ENCODE measurements around the gene NPTX2.

The NPTX2 gene

DNA sequence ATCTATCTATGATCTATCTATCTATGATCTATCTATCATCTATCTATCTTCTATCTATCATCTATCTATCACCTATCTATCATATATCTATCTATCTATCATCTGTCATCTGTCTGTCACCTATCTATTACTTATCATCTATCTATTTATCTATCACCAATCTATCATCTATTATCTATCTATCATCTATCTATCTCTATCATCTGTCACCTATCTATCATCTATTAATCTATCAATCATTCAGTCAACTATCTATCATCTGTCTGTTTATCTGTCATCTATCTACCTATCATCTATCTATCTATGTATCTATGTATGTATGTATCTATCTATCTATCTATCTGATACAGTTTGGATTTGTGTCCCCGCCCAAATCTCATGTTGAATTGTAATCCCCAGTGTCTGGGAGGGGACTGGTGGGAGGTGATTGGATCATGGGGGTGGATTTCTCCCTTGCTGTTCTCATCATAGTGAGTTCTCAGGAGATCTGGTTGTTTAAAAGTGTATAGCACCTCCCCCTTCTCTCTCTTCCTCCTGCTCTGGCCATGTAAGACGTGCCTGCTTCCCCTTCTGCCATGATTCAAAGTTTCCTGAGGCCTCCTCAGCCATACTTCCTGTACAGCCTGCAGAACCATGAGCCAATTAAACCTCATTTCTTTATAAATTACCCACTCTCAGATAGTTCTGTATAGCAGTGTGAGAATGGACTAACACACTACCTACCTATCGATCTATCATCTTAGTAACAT, 37.6 kb downstream of the NPTX2 start:
- TF ChIP-seq, protein P1, sequence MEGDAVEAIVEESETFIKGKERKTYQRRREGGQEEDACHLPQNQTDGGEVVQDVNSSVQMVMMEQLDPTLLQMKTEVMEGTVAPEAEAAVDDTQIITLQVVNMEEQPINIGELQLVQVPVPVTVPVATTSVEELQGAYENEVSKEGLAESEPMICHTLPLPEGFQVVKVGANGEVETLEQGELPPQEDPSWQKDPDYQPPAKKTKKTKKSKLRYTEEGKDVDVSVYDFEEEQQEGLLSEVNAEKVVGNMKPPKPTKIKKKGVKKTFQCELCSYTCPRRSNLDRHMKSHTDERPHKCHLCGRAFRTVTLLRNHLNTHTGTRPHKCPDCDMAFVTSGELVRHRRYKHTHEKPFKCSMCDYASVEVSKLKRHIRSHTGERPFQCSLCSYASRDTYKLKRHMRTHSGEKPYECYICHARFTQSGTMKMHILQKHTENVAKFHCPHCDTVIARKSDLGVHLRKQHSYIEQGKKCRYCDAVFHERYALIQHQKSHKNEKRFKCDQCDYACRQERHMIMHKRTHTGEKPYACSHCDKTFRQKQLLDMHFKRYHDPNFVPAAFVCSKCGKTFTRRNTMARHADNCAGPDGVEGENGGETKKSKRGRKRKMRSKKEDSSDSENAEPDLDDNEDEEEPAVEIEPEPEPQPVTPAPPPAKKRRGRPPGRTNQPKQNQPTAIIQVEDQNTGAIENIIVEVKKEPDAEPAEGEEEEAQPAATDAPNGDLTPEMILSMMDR (IDR thresholded peaks at IDR 0.05): no peak
- Histone ChIP-seq H3K27ac (no peak overlapping the region), H3K4me3 (no peak overlapping the region)
- DNase-seq (ENCODE audit: low spot score): no peak

DNA sequence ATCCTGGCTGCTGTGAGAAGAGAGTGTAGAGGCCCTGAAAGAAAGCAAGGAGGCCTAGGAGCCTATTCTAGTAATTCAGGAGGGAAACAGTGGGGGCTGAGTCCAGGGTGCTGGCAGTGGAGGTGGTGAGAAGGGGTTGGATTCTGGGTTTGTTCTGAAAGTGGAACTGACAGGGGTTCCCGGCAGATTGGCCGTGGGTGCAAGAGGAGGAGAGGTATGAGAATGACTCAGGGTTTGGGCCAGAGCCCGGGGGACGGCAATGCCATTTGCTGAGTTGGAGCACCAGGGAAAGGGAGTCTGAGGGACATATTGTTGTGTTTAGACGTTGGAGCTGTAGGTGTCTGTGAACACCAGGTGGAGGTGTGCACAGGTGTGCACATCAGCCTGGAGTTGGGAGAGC, 38.5 kb downstream of the NPTX2 start:
- TF ChIP-seq, protein P1 (IDR thresholded peaks at IDR 0.05): no peak
- no peak overlapping the region for H3K27ac ChIP-seq
- DNase-seq (ENCODE audit: low spot score): no peak
- no peak overlapping the region for H3K4me3 ChIP-seq

DNA sequence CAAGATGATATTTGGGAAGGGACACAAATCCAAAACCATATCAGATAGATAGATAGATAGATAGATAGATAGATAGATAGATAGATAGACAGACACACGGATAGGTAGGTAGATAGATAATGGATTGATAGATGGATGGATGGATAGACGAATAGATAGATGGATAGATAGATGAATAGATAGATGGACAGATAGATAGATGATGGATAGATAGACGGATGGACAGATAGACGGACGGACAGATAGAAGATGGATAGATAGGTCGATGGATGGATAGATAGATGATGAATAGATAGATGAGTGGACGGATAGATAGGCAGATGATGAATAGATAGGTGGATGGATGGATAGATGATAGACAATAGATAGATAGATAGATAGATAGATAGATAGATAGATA, 39.8 kb downstream of the NPTX2 start:
- Histone ChIP-seq H3K27ac (no peak overlapping the region), H3K4me3 (no peak overlapping the region)
- no peak for DNase-seq (ENCODE audit: low spot score)
- TF ChIP-seq, protein P1 (IDR thresholded peaks at IDR 0.05): no peak

DNA sequence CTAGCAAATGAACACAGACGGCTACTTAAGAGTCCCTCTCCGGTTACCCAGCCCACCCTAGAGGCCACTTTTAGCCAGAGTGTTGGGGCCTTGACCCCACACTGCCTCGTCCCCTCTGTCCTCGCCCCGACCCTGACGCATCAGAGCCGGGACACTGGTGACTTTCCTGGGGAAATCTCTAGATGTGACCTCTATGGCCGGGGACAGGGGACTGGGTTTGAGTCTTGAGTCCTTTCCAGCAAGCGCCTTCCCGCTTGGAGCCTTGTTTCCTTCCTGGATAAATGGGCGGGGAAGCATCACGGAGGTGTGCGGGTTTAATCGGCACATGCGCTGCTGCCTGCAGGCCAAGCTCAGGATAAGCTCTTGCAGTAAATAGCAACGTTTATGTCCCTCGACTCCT, 40.7 kb downstream of the NPTX2 start:
- Histone ChIP-seq H3K27ac (no peak overlapping the region), H3K4me3 (no peak overlapping the region)
- no peak for DNase-seq (ENCODE audit: low spot score)
- TF ChIP-seq, protein P1 (IDR thresholded peaks at IDR 0.05): no peak

DNA sequence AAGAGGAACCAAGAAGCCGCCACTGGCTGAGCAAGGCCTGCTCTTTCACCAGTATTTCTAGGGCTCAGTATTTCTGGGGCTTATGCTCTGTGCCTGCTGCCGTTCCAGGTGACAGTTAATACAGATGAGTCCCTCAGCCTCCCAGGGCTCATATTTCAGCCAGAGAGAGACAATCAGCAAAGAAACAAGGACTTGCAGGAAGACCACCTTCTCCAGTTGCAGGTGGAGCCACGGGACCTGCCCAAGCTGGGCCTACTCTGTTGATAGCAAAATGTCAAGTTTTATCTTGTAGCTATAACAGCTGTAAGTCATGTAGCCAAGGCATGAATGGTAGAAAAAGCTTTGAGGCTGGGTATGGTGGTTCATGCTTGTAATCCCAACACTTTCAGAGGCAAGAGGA, 42.7 kb downstream of the NPTX2 start:
- Histone ChIP-seq H3K4me3 (no peak overlapping the region), H3K27ac (no peak overlapping the region)
- TF ChIP-seq, protein P1 (IDR thresholded peaks at IDR 0.05): no peak
- DNase-seq (ENCODE audit: low spot score): no peak

DNA sequence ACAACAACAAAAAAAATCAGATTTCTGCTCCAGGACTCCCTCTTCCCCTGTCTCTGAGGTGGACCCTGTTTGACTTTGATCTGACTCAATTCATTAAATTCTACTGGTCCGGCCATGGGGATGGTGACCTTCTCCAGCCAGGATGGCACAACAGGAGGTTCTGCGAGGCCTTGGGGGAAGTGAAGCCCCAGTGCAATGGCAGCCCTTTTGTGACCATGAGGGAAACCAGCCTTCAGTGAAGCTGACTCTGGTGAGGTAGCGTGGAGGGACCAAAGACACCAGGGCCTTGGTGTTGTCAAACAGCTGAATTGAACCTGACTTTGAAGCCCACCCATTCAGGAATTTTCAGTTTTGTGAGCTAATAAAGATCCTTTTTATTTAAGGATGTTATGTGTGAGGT, 44.5 kb downstream of the NPTX2 start:
- no peak for DNase-seq (ENCODE audit: low spot score)
- TF ChIP-seq, protein P1 (IDR thresholded peaks at IDR 0.05): no peak
- H3K27ac ChIP-seq: no peak overlapping the region
- H3K4me3 ChIP-seq: no peak overlapping the region

DNA sequence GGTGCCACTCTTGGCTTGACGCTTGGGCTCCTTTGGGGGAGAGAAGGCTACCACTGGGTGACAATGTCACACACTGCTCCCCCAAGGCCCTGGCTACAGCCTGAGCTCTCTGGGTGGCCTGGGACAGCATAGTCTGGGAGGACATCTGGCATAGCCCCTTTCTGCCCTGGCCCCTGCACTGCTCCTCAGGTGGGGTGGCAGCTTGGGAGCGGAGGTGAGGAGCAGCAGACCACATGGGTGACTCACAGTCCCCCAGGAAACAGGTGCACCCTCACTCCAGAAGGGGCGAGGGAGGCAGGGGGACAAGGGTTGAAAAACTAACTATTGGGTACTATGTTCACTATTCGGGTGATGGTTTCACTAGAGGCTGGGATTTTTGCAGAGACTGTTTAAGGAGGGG, 45.2 kb downstream of the NPTX2 start:
- DNase-seq (ENCODE audit: low spot score): no peak
- H3K27ac ChIP-seq: no peak overlapping the region

More for the DNA sequence above, 45.2 kb downstream of the NPTX2 start:
- TF ChIP-seq, protein P1 (IDR thresholded peaks at IDR 0.05): no peak
- no peak overlapping the region for H3K4me3 ChIP-seq

Data from coronary artery (tissue), 2 donors.